CD4-positive, CD25-positive, alpha-beta regulatory T cell (primary cell): ENCODE data around the gene IFITM5. TPM values are rescaled to one million over a fixed set of nuclear protein-coding genes. Genes with fewer than 3 reads are reported as not detected.
"Not testable (repeated sequence)": the region's sequence is repeated elsewhere in the genome, so short reads cannot be mapped to it uniquely, and the experiment has no call there.

Experiments
- ATAC-seq, 2 donors: fragments of 150-1000 bp; cut with Tn5 transposase; one replicate each; pipeline ENCODE4 v1.10.0; 2021; ENCODE audit warnings: low read depth in 2 of 2, moderate number of reproducible peaks in 2 of 2, moderate library complexity in 1 of 2
- DNase-seq, 3 donors: peaks; one replicate each; pipeline versions ENCODE4 v3.0.0 to v3.0.0-alpha.2; 2012 to 2022; ENCODE audit warnings: mixed read lengths in 1 of 3
- H3K27ac ChIP-seq: one replicate; pipeline ENCODE4 v1.7.0; 2013; ENCODE audit warnings: mild to moderate bottlenecking, low read length; ENCODE audit not compliant: insufficient read depth, poor library complexity, severe bottlenecking
- H3K27me3 ChIP-seq: one replicate; pipeline ENCODE4 v1.7.0; 2013; ENCODE audit warnings: low read length; ENCODE audit not compliant: control insufficient read depth, insufficient read depth
- H3K36me3 ChIP-seq: one replicate; pipeline ENCODE4 v1.7.0; 2013; ENCODE audit warnings: mild to moderate bottlenecking, low read length, moderate library complexity; ENCODE audit not compliant: control insufficient read depth, insufficient read depth
- H3K4me1 ChIP-seq: 2 replicates; pipeline ENCODE4 v1.7.0; 2013; ENCODE audit warnings: mild to moderate bottlenecking, low read length; ENCODE audit not compliant: insufficient read depth, control insufficient read depth, poor library complexity, severe bottlenecking
- H3K4me3 ChIP-seq: one replicate; pipeline ENCODE4 v1.7.0; 2013; ENCODE audit warnings: low read depth, mild to moderate bottlenecking, low read length, moderate library complexity
- H3K9me3 ChIP-seq, 2 experiments: 1 replicate in 1 of 2; 2 replicates in 1 of 2; pipeline ENCODE4 v1.7.0; 2013; ENCODE audit warnings: low read length in 2 of 2, mild to moderate bottlenecking in 1 of 2, moderate library complexity in 1 of 2; ENCODE audit not compliant: control insufficient read depth in 2 of 2
- H3K27ac Mint-ChIP-seq, 3 donors: one replicate each; pipeline ENCODE4 v1.8.0; 2020 to 2022; ENCODE audit warnings: mild to moderate bottlenecking in 3 of 3, mixed read lengths in 3 of 3, moderate library complexity in 2 of 3
- H3K27me3 Mint-ChIP-seq: one replicate; pipeline ENCODE4 v1.8.0; 2022; ENCODE audit warnings: mild to moderate bottlenecking, mixed read lengths
- H3K36me3 Mint-ChIP-seq: one replicate; pipeline ENCODE4 v1.8.0; 2020; ENCODE audit warnings: mixed read lengths
- H3K4me1 Mint-ChIP-seq, 4 donors: one replicate each; pipeline ENCODE4 v1.8.0; 2020 to 2022; ENCODE audit warnings: mixed read lengths in 4 of 4, mild to moderate bottlenecking in 1 of 4
- H3K4me3 Mint-ChIP-seq, 4 donors: one replicate each; pipeline ENCODE4 v1.8.0; 2020 to 2022; ENCODE audit warnings: mild to moderate bottlenecking in 4 of 4, mixed read lengths in 4 of 4, moderate library complexity in 3 of 4
- H3K9me3 Mint-ChIP-seq, 7 donors: one replicate each; pipeline ENCODE4 v1.8.0; 2020 to 2022; ENCODE audit warnings: mixed read lengths in 7 of 7, mild to moderate bottlenecking in 3 of 7, moderate library complexity in 2 of 7
- polyA plus RNA-seq, 4 donors: library from polyadenylated mRNA; unstranded; fragments of 300-500 nt; fragmentation: Illumina TruSeq; gene quantifications; one replicate each; pipeline ENCODE4 v1.2.3, GENCODE V29; 2021
- total RNA-seq: library from RNA; stranded (reverse); gene quantifications from one replicate; pipeline ENCODE4 v1.2.3, GENCODE V29; 2022

IFITM5 gene
- total and polyA plus RNA-seq, 5 donors from 2014 or later, result not detected

DNA sequence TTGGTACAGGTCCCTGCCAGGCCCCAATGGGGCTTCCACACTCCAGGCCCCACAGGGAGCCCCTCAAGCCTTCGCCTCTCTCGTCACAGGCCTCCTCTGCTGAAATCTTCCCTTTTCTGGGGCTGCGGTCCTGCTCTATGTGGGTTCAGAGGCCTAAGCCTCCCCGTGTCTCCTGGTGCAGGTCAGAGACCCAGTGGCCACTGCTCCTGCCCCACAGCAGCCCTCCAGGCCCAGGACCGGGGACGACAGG, 27.2 kb upstream of the IFITM5 start:
- no peaks in the 10 kb centered on the region for H3K27me3 Mint-ChIP-seq
- DNase-seq, result no peak
- no peaks in the 10 kb centered on the region for H3K27me3 ChIP-seq
- H3K9me3 Mint-ChIP-seq, result peaks cover 0 to 1% (median 0%) of the 10 kb centered on the region in 7 donors
- H3K4me3 Mint-ChIP-seq, result peak overlapping the region; percentile 32 to 48 (median 42)
- no peak for ATAC-seq
- H3K4me3 ChIP-seq, result peak overlapping the region; percentile 7
- H3K27ac Mint-ChIP-seq, result peak overlapping the region; percentile 86 to 94 (median 92)
- peaks cover 42% of the 10 kb centered on the region for H3K4me1 ChIP-seq
- H3K36me3 ChIP-seq, result no peaks in the 10 kb centered on the region
- H3K9me3 ChIP-seq, result no peaks in the 10 kb centered on the region
- H3K36me3 Mint-ChIP-seq, result no peaks in the 10 kb centered on the region
- H3K4me1 Mint-ChIP-seq, result peaks cover 8 to 69% (median 31%) of the 10 kb centered on the region in 4 donors
- H3K27ac ChIP-seq, result peak overlapping the region; percentile 79

DNA sequence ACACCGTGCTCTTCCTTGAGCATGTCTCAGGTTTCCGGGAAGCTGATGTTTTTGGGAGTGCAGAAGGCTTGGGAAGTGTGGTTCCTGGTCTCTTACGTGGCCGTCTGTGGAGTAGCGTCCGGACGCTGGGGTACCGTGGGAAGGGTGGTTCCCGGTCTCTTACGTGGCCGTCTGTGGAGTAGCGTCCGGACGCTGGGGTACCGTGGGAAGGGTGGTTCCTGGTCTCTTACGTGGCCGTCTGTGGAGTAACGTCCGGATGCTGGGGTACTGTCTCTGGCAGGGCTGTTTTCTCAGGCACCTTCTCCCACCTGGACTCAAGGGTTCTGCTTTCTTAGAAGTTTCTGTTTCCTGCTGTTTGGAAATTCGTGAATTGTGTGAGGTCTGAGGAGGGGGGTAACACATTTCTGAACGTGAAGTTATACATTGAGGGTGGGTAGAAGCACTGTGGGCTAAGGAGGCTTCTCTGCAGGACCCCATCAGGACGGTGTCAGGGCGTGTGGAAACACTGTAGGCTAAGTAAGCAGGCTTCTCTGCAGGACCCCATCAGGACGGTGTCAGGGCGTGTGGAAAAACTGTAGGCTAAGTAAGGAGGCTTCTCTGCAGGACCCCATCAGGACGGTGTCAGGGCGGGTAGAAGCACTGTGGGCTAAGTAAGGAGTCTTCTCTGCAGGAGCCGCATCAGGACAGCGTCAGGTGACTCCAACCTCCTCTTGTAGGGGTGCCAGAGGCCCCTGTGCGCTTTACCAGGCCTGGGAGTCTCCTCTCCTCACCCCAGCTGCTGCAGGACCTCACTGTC, 26.7 kb upstream of the IFITM5 start:
- Histone ChIP-seq H3K27me3 (no peaks in the 10 kb centered on the region), H3K4me1 (peaks cover 38% of the 10 kb centered on the region), H3K9me3 (no peaks in the 10 kb centered on the region), H3K4me3 (no peak overlapping the region), H3K27ac (peak overlapping the region; percentile 79), H3K36me3 (no peaks in the 10 kb centered on the region)
- Mint-ChIP-seq H3K27ac (peak overlapping the region; percentile 86 to 94 (median 92)), H3K4me1 (peaks cover 8 to 64% (median 28%) of the 10 kb centered on the region in 4 donors), H3K36me3 (no peaks in the 10 kb centered on the region), H3K9me3 (peaks cover 0 to 1% (median 0%) of the 10 kb centered on the region in 7 donors), H3K4me3 (peak overlapping the region in 3 of 4 donors; percentile 32 to 48 (median 46)), H3K27me3 (no peaks in the 10 kb centered on the region)
- no peak for ATAC-seq
- DNase-seq, result no peak

DNA sequence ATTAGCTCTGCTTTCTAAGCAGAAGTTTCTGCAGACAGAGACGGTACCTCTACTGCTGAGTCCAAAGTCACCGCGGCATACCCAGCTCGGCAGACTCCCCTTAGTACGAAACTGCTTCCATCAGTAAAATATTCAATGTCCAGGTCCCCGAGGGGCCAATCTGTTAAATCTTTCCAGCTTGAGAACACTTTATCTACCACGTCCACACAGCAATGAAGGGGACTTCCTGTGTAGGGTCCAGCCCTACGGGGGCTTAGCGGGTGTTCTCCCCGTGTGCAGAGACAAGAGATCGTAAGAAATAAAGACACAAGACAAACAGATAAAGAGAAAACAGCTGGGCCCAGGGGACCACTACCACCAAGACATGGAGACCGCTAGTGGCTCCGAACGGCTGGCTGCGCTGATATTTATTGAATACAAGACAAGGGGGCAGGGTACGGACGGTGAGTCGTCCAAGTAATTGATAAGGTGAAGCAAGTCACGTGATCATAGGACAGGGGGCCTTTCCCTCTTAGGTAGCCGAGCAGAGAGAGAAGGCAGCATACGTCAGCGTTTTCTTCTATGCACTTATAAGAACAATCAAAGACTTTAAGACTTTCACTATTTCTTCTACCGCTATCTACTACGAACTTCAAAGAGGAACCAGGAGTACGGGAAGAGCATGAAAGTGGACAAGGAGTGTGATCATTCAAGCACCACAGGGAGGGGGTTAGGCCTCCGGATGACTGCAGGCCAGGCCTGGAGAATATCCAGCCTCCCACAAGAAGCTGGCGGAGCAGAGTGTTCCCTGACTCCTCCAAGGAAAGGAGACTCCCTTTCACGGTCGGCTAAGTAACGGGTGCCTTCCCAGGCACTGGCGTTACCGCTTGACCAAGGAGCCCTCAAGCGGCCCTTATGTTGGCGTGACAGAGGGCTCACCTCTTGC, 25.5 kb upstream of the IFITM5 start:
- H3K27ac ChIP-seq, H3K27me3 Mint-ChIP-seq, H3K4me3 ChIP-seq, H3K9me3 Mint-ChIP-seq, H3K9me3 ChIP-seq, DNase-seq, ATAC-seq, H3K27me3 ChIP-seq, H3K36me3 ChIP-seq, H3K36me3 Mint-ChIP-seq: not testable (repeated sequence)
- H3K4me1 Mint-ChIP-seq, result peaks cover 8 to 62% (median 28%) of the 10 kb centered on the region in 4 donors
- H3K4me1 ChIP-seq, result peaks cover 33% of the 10 kb centered on the region
- peak overlapping the region in 1 of 4 donors; percentile 70 for H3K4me3 Mint-ChIP-seq
- peak overlapping the region; percentile 70 to 87 (median 80) for H3K27ac Mint-ChIP-seq

DNA sequence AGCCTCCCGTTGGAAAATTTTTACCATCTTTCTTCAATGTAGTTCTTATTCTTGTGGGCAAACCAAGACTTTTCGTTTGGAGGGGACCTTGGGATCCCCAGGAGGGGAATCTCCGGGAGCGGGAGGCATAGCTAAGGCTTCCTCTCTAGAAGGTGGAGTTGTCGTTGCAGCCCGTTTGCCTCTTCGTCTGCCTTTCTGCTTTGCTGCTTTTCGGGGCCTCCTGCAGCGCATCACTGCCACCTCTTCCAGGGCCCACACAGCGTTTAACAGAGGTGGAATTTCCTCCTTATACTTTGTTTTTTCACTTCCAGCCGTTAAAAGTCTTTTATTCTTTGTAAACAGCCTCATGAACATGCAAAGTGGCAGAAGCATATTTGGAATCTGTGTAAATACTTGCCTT, 24.8 kb upstream of the IFITM5 start:
- Mint-ChIP-seq H3K9me3 (peaks cover 0 to 1% (median 0%) of the 10 kb centered on the region in 7 donors), H3K36me3 (no peaks in the 10 kb centered on the region), H3K4me3 (peak overlapping the region in 1 of 4 donors; percentile 70), H3K4me1 (peaks cover 2 to 60% (median 25%) of the 10 kb centered on the region in 4 donors), H3K27ac (peak overlapping the region; percentile 70 to 80 (median 74)), H3K27me3 (peaks cover 5% of the 10 kb centered on the region)
- no peak overlapping the region for H3K27ac ChIP-seq
- H3K4me1 ChIP-seq, result peaks cover 31% of the 10 kb centered on the region
- H3K9me3 ChIP-seq, result no peaks in the 10 kb centered on the region
- no peak overlapping the region for H3K4me3 ChIP-seq
- H3K36me3 ChIP-seq, result no peaks in the 10 kb centered on the region
- no peaks in the 10 kb centered on the region for H3K27me3 ChIP-seq
- DNase-seq (no peak), ATAC-seq (no peak)

DNA sequence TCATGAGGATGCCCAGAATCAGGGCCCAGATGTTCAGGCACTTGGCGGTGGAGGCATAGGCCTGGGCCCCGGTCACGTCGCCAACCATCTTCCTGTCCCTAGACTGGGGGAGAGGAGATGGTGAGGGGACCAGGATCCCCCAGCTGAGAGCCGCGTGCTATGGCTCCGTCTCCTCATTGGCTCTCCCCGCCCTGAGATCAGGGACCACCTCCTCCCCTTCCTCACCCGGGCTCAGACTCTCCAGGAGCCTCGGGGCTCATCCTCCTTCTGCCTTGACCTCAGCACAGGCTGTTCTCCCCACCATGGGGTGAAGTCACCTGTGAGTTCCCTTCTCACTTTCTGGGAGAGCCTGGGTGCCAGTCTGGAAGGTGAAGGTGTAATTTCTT, 20.6 kb upstream of the IFITM5 start:
- ATAC-seq, result peak in 1 of 2 donors; percentile 1
- Mint-ChIP-seq H3K4me1 (peaks cover 6 to 45% (median 20%) of the 10 kb centered on the region in 4 donors), H3K4me3 (peak overlapping the region; percentile 85 to 98 (median 86)), H3K27ac (peak overlapping the region; percentile 65 to 91 (median 89)), H3K27me3 (peaks cover 22% of the 10 kb centered on the region), H3K36me3 (peaks cover 11% of the 10 kb centered on the region)
- not testable (repeated sequence) for H3K4me3 ChIP-seq, DNase-seq, H3K9me3 ChIP-seq, H3K9me3 Mint-ChIP-seq, H3K27me3 ChIP-seq, H3K36me3 ChIP-seq
- Histone ChIP-seq H3K4me1 (peaks cover 40% of the 10 kb centered on the region), H3K27ac (peak overlapping the region; percentile 33)

DNA sequence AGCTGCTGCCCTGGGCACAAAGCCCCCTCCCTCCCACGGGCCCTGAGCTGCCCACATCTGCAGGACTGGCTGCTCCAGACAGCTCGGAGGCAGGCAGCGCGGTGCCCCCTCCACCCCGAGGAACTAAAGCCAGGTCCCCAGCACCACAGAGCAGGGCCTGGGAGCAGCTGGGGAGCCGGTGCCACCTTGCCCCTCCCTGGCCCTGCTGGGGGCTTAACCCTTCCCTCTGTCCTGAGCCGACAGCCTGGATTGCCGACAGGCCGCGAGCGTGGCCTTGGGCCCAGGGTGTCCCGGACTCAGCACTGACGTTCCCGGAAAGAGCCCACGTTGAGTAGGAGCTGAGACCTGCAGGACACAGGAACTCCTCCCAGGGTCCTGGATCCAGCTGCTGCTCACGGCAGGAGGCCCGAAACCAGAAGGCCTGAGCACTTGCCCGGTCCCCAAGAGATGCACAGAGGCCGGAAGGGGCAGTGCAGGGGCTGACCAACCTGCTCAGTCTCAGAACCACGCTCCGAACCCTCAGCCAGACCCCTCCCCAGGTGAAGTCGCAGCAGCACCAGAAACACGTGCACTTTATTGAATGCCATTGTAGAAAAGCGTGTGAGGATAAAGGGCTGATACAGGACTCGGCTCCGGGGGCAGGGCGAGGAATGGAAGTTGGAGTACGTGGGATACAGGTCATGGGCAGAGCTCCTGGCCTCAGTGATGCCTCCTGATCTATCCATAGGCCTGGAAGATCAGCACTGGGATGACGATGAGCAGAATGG, 20.0 kb upstream of the IFITM5 start:
- peaks cover 40% of the 10 kb centered on the region for H3K4me1 ChIP-seq
- peak overlapping the region; percentile 33 for H3K27ac ChIP-seq
- not testable (repeated sequence) for H3K27me3 ChIP-seq, H3K36me3 ChIP-seq, H3K4me3 ChIP-seq, H3K9me3 Mint-ChIP-seq, DNase-seq, H3K9me3 ChIP-seq
- Mint-ChIP-seq H3K36me3 (peaks cover 12% of the 10 kb centered on the region), H3K27ac (peak overlapping the region; percentile 65 to 91 (median 89)), H3K4me3 (peak overlapping the region; percentile 85 to 98 (median 86)), H3K27me3 (peaks cover 25% of the 10 kb centered on the region), H3K4me1 (peaks cover 6 to 39% (median 15%) of the 10 kb centered on the region in 4 donors)
- ATAC-seq, result peak in 1 of 2 donors; percentile 18

DNA sequence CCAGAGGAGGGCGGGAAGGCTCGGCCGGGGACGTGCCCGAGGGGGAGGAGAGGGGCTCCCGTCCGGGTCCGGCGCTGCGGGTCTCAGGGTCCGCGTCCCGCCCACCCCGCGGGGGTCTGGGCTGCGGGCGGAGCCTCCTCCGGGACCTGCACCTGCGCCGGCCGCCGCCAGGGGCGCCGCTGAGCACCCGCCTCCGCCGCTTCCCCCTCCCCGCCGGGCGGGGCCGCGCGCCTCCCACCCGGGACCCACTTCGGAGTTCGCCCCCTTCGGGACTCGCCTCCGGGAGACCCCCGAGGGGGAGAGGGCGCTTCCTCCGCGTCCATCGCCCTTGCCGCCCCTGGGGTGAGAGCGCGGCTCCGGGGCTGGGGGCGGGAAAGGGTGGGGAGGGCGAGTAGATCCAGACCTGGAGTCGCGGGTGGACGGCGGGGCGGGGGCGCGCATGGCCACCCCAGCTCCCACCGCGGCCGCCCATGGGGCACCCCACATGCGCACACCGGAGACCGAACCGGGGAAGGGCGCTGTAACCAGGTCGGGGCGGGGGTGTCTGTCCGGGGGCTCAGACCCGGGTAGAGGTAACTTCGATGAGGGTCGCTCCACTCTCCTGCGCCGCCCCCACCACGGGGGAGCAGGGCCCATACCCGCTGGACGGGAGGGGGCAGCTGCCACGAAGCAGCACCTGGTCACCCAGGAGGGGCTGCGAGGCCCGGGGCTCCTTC, 19.2 kb upstream of the IFITM5 start:
- peak; percentile 29 to 35 for ATAC-seq
- Histone ChIP-seq H3K4me1 (peaks cover 43% of the 10 kb centered on the region), H3K27ac (peak overlapping the region; percentile 14)
- not testable (repeated sequence) for H3K27me3 ChIP-seq, H3K36me3 ChIP-seq, H3K27ac Mint-ChIP-seq, DNase-seq, H3K4me3 ChIP-seq, H3K4me3 Mint-ChIP-seq, H3K9me3 Mint-ChIP-seq, H3K9me3 ChIP-seq
- peaks cover 6 to 41% (median 16%) of the 10 kb centered on the region in 4 donors for H3K4me1 Mint-ChIP-seq
- peaks cover 12% of the 10 kb centered on the region for H3K36me3 Mint-ChIP-seq
- H3K27me3 Mint-ChIP-seq, result peaks cover 25% of the 10 kb centered on the region
